Measurements from ENCODE around the gene PTPRG.

PTPRG gene

DNA sequence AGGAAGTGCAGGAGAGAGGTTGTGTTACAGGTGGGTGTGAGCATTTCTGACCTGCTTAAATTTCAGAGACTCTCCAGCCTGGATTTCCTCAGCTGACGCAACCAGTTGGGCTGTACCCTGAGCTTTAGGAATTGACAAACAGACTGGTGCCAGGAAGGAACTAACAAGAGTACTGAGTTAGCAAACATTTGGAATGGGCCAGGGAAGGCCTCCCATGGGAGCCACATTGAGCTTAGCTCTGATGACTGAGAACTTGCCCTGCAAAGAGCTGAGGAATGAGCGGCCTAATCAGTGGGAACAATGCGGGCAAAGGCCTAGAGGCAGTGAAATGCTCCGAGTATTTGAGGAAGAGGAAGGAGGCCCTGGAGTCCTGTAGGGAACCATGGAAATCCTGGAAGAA is 557.8 kb downstream of the PTPRG start:
- DNase-seq (ENCODE audit: low read depth): no peak

DNA sequence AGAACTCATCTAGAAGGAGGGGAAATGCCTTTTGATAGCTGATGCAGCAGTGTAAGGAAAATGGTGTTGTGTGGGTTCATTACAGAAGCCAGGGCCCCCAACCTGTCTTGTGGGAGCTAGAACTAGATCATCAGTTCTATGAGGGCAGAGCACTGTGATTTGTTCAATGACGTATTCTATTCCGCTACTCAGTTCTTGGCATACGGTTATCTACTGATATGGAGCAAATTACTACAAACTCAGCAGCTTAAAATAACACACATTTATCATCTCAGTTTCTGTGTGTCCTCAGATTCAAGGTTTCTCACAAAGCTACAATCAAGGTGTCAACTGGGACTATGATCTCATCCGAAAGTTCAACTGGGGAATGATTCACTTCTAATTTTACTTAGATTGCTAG is 561.4 kb downstream of the PTPRG start:
- no peak for DNase-seq (ENCODE audit: low read depth)

DNA sequence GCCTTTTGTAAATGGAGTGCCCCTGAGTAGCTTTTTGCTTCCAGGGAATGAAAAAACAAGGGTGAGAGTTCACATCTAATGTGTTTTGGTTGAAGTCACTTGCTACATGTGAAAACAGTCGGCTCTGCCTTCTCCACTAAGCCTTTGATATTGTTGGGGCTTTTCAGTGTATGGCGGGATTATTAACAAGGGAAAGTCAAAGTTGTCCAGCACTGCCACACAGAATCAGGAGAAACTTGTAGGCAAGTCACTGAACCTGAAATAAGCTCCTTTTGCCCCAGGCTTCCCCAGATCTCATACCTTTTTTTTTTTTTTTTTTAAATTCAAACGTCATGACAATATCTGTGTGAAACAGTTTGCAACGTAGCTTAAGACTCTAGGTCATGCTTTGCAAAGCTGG is 564.0 kb downstream of the PTPRG start:
- DNase-seq (ENCODE audit: low read depth): no peak

DNA sequence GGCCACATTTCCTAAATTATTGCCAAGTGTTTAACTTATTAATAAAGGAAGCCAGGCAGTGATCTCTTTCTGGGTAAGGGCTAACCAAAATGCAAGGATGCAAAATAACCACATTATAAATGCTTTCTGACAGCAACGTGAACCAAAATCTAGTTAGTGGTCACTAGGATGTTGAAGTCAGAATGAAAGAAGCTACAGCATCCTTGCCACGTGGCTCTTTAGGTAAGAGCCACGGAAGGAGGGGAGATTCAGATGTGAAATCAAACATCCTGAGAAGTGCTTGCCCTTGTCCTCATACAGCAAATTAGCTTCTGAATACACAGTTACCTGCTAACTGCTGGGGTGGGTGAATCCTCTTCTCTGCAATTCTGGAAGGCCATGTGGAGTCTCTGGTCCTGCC is 565.7 kb downstream of the PTPRG start:
- no peak for DNase-seq (ENCODE audit: low read depth)

DNA sequence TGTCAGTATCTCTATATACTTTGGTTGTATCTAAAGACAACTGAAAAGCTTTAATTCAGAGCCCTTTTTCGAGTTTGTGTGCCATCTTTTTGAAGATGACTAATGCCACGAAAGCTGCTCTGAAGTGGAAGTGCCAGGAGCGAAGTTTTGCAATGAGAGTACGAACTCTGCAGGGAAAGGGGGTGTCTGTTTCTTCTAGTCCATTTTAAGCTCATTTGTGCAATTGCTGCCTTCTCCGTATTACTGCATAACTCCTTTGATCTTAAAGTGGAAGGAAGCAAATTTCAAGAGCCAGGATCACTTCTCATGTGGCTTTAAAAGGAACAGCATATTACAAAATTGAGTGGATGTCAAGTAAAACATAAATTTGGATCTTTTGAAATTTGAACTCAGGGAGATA is 566.7 kb downstream of the PTPRG start:
- no peak for DNase-seq (ENCODE audit: low read depth)

DNA sequence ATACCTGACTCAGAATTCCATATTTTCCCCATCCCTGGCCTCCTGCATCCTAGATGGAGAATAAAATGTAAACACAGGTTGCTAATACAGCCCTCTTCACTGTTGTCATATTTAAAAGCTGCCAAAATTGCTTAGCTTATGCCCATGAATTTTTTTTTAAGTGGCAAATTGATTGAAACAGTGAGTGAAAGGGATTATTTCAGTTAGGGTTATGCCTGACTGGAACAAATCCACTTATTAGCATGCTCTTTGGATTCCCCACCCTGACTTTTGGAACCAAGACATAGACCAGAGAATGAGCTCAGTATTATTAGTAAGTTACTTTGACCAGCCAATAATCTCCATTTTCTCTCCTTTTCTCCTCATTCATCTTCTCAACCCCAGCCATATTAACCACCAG is 567.3 kb downstream of the PTPRG start:
- DNase-seq (ENCODE audit: low read depth): no peak

DNA sequence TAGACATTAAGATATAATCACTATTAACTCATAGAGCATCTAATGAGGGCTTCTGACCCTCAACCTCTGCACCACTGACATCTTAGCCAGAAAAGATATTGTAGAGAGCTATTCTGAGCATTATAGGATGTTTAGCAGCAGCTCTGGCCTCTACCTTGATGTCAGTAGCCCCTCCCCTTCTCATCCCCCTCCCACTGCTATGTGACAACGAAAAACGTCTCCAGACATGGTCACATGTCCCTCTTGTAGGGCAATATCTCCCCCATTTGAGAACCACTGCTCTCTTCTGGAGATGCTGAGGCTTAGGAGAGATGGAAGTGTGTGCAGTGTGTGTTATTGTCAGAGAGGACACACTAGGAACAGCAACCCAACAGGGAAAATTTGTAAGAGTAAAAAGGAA is 569.7 kb downstream of the PTPRG start:
- DNase-seq (ENCODE audit: low read depth): no peak

DNA sequence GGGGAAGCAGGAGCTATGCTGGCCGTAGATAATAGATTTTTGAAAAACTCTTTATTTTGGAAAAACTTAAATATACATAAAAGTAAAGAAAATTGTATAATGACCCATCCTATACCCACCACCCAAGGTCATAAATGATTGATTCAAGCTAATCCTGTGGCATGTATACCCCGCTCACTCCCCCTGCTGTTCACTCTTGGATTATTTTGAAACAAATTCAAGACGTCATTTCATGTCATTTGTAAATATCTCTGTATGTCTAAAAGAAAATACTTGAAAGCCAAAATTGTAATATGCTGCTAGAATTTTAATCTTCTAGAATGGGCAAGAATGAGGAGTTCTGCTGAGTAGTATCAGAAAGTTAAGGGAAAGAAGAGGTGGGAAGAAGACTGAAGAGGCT is 570.2 kb downstream of the PTPRG start:
- DNase-seq (ENCODE audit: low read depth): no peak

DNA sequence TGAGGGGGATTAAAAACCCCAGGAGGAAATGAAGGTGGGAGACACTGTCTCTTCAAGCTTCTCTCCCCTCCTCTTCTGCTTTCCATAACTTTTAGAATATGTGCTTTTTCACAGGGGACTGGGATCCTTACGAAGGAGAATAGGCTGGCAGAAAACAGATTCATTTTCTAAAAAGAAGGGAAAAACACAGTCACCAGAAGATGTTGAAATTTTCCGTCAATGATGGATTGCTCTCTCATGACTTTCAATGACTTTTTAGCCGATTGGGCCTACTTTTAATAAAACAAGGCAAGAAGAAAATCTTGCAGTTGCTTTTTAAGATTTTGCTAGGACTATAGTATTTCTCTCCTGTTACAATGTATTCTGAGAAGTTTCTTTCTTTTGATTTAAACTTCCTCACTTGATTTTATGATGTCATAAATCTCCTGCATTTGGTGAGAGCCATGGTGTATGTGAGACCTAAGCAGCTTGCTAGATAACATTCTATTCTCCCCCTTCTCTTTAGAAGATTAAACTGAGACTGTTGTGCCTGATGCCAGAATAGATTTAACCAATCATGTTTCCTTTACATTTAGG is 570.7 kb downstream of the PTPRG start:
- no peak for DNase-seq (ENCODE audit: low read depth)

DNA sequence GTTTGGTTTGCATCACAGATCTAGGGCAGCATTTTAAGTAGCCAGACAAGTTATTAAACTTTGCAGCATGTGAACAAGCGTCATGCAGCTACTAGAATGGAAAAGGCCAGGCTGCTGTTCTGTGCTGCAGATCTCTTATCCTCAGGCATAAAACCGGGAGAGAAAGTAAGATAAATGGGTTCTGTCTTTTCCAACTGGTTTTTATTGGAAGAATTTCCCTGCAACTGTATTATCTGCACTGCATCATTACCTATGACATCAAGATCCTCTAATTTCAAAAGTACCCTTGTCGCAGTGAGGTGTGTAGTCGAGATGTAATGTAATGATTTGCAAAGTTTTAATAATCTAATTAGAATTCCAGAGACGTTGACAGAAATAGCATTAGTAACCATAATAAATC is 571.6 kb downstream of the PTPRG start:
- no peak for DNase-seq (ENCODE audit: low read depth)

DNA sequence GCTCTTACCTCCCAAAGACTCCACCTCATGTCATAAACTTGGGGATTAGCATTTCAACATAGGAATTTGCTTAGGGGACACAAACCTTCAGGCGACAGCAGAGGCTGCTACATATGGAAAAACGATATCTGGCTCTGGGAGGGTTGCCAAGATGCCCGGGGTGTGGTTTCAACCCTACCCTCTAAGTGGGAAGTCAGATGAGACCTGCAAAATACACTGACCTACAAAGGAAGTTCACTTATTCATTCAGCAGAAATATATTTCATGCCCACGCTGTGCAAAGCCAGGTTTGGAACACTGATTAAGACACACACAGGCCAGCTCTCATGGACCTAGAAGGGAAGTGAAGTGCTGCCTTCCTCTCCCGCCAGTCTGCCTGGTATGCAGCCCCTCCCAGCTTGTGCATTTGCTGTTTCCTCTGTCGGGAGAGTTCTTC is 572.7 kb downstream of the PTPRG start:
- no peak for DNase-seq (ENCODE audit: low read depth)

DNA sequence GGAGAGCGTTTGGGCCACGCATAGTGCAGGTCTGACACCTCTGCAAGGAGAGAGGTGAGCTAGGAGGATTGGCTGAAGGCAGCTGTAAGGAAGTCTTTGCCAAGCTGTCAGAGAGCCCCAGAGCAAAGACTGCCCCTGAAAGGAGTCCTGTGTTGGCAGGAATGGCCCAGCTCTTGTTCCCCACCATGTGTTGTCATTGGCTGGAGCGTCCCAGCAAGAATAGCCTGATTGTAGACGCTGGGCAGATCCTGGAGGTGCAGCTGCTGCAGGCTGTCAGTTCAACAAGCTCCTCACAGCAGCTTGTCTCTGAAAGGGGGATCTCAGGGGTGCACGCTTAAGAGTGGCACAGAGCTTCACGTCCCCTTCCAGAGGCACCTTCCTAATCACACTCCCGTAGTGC is 574.4 kb downstream of the PTPRG start:
- no peak for DNase-seq (ENCODE audit: low read depth)

DNA sequence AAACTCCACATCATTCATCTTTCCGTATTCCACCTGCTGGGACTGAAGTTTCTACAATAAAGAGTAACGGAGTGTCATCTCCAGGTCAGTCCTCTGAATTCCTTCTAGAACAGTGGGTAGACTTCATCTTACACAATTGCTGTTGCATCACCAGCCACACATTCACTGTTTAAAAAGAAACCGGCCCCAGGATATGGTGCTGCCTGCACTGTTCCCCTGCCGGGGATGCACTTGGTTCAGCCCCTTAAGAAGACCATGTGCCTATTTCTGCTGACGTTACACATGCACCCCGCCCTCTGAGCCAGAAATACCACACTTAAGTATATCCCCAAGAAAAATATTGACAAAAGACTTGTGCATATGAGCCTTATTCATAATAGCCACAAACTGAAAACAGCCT is 578.6 kb downstream of the PTPRG start:
- DNase-seq (ENCODE audit: low read depth): no peak

DNA sequence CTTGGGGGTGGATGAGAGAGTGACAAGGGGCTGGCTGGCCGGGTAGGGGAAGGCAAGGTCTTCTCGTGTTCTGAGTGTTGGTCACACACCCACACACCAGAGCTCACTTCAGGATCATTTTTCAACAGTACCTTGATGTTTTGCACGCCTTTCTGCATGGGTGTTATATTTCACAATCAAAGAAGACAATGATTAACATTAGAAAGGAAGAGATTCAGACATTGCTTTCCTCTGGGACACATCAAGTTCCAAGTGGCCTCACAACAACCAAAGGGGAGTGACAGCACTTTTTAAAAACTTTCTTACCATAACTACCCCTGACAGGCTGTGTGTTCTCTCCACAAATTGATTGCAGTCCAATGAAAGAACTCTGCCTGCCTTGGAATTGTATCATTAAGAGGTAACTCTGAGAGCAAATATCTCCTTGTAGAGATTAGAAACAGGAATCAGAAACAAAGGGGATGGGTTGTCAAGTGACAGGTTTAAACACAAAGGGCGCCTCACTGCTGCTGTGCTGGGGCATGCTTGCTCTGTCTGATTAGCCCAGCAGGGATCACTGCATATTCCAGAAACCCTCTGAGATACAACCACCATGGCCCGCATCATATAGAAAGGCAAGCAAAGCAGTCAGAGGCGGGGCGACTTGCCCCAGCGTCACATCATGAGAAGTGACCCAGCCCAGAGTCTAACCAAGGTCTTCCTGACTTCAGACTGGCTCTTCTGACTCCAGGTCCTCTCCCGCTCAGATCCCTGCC is 581.1 kb downstream of the PTPRG start:
- no peak for DNase-seq (ENCODE audit: low read depth)

DNA sequence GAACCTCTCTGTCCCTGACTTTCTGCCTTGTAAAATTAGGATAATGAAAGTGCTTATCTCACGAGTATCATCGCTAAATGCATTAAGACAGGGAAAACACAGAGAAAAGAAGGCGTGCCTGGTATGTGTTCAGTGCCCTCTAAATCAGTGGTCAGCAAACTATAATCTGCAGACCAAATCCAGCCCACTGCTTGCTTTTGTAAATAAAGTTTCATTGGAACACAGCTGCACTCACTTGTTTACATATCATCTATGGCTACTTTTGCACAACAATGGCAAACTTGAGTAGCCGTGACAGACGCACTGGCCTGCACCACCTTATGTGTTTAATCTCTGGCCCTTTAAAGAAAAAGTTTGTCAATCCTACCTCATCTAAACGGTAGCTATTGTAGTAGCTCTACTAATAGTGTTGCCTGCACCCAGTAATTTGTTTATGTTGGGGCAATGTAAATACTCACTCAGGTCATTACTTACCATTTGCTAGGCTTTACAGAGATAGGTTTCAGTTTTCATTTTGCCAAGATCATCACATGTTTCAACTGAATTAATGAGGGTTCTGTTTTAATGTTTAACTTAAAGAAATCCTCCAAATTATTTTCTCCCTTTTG is 582.6 kb downstream of the PTPRG start:
- DNase-seq (ENCODE audit: low read depth): no peak

DNA sequence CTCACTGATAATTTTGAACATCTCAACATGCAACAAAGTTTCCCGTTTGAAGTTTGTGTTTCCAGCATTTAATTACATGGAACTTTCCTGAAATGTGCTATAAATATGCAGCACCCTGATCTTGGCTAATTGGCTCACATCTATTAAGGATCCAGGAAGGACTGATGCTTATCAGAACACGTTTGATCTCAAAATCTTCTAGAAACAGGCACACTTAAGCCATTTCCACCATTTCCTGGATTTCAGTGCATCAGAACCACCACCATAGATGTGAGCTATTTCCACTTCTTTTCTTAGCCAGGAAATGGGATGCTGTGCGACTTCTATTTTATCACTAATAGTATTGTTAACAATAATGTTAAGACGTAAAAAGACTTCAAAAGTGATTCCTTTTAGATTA is 583.1 kb downstream of the PTPRG start:
- DNase-seq (ENCODE audit: low read depth): no peak

DNA sequence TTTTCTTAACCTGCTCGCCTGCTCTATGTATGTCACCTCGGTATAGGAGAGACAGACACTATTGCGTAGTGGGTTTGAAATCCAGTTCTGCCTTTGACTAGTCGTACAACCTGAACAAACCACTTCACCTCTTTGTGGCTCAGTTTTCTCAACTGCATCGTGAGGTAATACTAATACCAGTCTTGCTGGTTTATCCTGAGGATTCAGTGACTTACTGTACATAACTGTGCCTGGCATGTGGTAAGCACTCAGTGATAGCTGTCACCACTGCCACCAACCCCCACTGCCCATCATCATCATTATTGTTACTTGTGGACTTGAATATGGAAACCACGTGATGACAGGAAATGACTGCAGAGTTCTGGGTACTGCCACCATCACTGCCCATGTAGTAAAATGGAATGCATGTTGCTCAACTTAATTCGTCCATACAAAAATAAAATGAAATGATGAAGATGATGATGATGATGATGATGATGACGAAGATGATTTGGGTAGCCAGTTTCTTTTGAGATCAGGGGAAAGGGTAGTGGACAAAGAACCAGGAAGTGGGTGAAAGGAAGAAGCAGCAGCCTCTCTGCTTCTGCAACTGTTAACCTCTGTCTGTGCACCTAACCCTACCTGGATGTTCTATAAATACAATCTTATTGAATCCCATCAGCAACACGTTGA is 583.9 kb downstream of the PTPRG start:
- no peak for DNase-seq (ENCODE audit: low read depth)

DNA sequence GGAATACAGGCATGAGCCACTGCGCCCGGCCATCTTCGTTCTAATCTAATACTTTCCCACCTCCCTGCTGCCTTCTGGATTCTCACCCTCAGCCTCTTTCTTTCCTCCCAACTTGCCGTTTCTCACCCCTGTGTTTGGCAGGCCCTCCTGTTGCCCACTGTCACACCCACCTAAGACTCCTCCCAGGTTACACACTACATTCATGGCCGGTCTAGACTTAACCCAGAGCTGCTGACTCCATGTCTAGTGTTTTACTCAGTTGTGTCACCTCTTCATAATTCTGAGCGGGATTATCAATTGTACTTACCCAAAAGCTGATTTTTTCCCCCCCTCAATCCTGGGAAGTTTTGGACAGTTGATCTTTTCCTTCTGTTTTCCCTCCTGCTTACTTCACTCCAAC is 588.2 kb downstream of the PTPRG start:
- no peak for DNase-seq (ENCODE audit: low read depth)

DNA sequence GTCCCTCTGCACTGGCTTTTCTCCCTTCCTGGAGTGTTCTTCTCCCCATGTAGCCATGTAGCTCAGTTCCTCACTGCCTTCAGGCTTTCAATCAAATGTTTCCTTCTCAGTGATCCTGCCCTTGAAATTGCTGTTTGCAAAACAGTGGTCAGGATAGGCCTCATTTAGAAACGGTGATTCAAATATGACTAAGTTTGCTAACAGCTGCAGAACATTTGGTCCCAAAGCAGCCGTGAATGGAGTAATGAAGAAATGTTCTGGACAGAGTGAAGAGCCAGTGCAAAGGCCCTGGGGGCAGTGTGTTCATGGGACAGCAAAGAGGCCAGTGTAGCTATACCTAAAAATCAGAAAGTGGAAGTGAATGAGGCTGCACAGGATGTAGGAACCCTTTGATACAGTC is 588.6 kb downstream of the PTPRG start:
- DNase-seq (ENCODE audit: low read depth): no peak

DNA sequence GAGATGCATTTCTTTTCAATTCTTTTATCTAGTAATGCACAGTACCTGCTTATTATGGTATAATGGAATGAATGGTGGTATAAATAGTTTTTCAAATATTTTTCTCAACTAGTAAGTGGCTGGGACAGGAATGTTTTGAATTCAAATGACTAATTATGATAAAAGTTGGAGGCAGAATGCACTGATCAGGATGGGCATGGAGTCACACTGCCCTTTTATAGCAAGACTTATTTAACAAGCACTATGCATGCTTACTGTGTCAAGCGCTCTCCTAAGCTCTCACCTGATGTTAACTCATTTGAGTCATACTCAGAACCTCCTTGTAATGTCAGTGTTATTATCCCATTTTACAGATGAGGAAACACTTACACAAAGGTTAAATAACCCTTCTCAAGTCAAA is 590.2 kb downstream of the PTPRG start:
- DNase-seq (ENCODE audit: low read depth): no peak

DNA sequence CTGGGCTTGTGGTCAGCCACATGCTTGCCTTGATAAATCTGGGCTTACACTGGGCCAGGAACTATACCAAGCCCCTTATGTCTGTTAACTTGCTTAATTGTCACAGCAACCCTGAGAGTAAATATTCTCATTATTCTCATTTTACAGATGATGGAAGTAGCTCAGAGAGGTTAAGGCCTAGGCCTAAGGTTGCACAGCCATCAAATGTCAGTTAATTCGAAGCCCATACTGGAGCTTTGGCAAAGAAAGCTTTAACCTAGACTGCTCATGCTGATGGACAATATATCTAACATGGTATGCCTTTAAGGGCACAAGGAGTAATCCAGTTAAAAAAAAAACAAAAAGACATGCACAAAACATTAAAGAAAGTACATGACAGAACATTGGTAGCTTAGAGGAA is 591.9 kb downstream of the PTPRG start:
- DNase-seq (ENCODE audit: low read depth): no peak

DNA sequence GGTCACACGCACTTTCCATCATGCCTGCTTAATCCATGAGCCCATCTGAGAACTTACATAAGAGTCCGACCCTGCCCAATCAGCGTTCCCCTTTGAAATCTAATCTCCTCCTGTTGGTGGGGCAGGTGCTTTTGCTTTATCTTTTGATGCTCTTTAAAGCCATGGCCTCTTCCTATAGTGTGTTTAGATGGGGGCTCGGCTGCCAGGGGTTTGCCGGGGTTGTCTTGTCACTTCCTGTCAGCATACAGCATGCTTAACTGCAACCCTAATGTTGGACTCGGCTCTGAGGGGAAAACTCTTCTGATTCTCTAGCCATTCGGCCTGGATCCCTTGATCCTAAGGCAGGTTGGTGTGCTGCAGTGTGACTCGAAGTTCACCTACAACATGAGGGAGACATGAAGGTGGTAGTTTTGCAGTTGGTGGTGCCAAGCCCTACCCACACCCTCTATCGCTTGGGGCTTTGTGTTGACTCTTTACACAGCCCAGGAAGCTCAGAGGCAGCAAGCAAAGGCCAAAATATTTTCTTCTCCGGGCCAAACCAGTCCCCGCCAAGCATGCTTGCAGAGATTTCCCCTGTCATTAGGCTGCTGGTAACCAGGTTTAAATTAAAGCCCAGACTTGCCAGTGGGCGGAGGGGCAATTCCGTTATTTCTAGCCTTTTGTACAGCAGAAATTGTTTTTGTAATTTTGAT is 593.2 kb downstream of the PTPRG start:
- DNase-seq (ENCODE audit: low read depth): no peak
